Measurements from ENCODE around the gene ATP2B3.
A peak's percentile ranks its signal among the peaks of the same experiment; 100 is the strongest.

ATP2B3 gene

GRCh38 chrX:153539171-153539978 is 21.9 kb downstream of the ATP2B3 start:
- peak; percentile 64 for DNase-seq

GRCh38 chrX:153539979-153540358 is 22.5 kb downstream of the ATP2B3 start:
- no peak for DNase-seq

GRCh38 chrX:153544727-153545126 is 27.3 kb downstream of the ATP2B3 start:
- DNase-seq: no peak

GRCh38 chrX:153546386-153546785 is 28.9 kb downstream of the ATP2B3 start:
- DNase-seq: no peak

- no peak for DNase-seq
Measured at GRCh38 chrX:153547195-153547594, 29.8 kb downstream of the ATP2B3 start.

GRCh38 chrX:153549231-153549630 is 31.8 kb downstream of the ATP2B3 start:
- DNase-seq: peak; percentile 18

- DNase-seq: no peak
Measured at GRCh38 chrX:153549807-153550206, 32.4 kb downstream of the ATP2B3 start.

GRCh38 chrX:153551135-153551534 is 33.7 kb downstream of the ATP2B3 start:
- DNase-seq: no peak

GRCh38 chrX:153554519-153555167 is 37.2 kb downstream of the ATP2B3 start:
- DNase-seq: peak; percentile 64

GRCh38 chrX:153556767-153557166 is 39.3 kb downstream of the ATP2B3 start:
- DNase-seq: no peak

GRCh38 chrX:153557618-153558355 is 40.3 kb downstream of the ATP2B3 start:
- DNase-seq: no peak

GRCh38 chrX:153560000-153560399 is 42.6 kb downstream of the ATP2B3 start:
- DNase-seq: no peak

GRCh38 chrX:153560466-153560865 is 43.0 kb downstream of the ATP2B3 start:
- DNase-seq: no peak

- DNase-seq: no peak
Measured at GRCh38 chrX:153561337-153561736, 43.9 kb downstream of the ATP2B3 start.

GRCh38 chrX:153562546-153562945 is 45.1 kb downstream of the ATP2B3 start:
- no peak for DNase-seq

GRCh38 chrX:153564047-153564606 is 46.7 kb downstream of the ATP2B3 start:
- DNase-seq: no peak

- no peak for DNase-seq
Measured at GRCh38 chrX:153565996-153566580, 48.6 kb downstream of the ATP2B3 start.

GRCh38 chrX:153568451-153569011 is 51.1 kb downstream of the ATP2B3 start:
- peak; percentile 37 for DNase-seq

GRCh38 chrX:153569475-153569874 is 52.0 kb downstream of the ATP2B3 start:
- no peak for DNase-seq

- DNase-seq: no peak
Measured at GRCh38 chrX:153571534-153571908, 54.1 kb downstream of the ATP2B3 start.

GRCh38 chrX:153572601-153573000 is 55.2 kb downstream of the ATP2B3 start:
- no peak for DNase-seq

- DNase-seq: peak; percentile 45
Measured at GRCh38 chrX:153573984-153574383, 56.5 kb downstream of the ATP2B3 start.

Data from RPMI8226 (cell line).